Measurements from ENCODE around the gene FOXF1.

DNA sequence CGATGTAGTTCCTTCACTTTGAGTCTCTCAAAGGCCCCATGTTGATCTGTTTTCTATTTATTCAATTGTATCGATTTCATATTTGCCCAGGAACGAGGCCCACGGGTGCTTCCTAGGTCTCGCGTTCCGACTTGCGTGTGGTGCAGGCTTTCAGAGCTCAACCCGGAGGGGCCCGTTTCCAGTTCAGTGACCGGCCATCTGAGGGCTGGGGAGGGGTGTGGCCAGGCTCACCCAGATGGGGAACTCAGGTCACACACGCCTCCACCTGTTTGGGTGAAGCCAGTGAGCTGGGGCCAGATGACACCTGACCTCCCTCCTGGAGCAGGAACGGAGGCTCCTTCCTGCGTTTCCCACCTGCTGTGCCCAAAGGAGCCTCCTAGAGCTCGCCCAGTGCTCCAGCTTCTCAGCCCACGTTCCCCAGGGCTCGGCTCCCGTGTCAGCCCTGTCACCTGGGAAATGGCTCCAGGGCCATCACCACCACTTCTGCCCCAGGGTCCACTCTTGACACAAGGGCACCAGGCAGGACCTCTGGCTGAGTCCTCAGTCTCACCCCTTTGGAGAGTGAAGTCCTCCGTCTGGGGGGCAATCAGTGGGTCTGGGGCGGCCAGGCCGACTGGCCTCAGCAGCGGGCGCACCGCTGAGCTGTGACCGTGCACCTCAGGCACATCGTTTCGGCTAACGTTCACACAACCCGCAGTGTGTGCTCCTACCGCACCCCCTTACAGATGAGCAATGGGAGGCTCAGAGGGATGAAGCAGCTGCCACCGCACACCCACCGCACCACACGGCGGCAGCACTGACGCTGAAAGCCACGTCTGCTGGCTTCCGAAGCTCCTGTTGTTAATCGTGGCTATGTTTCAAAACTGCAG, 18.0 kb downstream of the FOXF1 start:
- TF ChIP-seq, protein P1, sequence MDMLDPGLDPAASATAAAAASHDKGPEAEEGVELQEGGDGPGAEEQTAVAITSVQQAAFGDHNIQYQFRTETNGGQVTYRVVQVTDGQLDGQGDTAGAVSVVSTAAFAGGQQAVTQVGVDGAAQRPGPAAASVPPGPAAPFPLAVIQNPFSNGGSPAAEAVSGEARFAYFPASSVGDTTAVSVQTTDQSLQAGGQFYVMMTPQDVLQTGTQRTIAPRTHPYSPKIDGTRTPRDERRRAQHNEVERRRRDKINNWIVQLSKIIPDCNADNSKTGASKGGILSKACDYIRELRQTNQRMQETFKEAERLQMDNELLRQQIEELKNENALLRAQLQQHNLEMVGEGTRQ (CRISPR knock-in tag; IDR thresholded peaks at IDR 0.05), result no peak
- TF ChIP-seq, protein P2, sequence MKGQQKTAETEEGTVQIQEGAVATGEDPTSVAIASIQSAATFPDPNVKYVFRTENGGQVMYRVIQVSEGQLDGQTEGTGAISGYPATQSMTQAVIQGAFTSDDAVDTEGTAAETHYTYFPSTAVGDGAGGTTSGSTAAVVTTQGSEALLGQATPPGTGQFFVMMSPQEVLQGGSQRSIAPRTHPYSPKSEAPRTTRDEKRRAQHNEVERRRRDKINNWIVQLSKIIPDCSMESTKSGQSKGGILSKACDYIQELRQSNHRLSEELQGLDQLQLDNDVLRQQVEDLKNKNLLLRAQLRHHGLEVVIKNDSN (CRISPR knock-in tag; IDR thresholded peaks at IDR 0.05), result no peak
- TF ChIP-seq HMGA2 (CRISPR knock-in tag; IDR thresholded peaks at IDR 0.05) (no peak), CBFB (CRISPR knock-in tag; IDR thresholded peaks at IDR 0.05; ENCODE audit: low read depth) (no peak)
- TF ChIP-seq, protein P3, sequence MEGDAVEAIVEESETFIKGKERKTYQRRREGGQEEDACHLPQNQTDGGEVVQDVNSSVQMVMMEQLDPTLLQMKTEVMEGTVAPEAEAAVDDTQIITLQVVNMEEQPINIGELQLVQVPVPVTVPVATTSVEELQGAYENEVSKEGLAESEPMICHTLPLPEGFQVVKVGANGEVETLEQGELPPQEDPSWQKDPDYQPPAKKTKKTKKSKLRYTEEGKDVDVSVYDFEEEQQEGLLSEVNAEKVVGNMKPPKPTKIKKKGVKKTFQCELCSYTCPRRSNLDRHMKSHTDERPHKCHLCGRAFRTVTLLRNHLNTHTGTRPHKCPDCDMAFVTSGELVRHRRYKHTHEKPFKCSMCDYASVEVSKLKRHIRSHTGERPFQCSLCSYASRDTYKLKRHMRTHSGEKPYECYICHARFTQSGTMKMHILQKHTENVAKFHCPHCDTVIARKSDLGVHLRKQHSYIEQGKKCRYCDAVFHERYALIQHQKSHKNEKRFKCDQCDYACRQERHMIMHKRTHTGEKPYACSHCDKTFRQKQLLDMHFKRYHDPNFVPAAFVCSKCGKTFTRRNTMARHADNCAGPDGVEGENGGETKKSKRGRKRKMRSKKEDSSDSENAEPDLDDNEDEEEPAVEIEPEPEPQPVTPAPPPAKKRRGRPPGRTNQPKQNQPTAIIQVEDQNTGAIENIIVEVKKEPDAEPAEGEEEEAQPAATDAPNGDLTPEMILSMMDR (IDR thresholded peaks at IDR 0.05), result no peak

Measured in WTC11 (cell line).